ENCODE data around the gene ETV3.
A peak's percentile ranks its signal among the peaks of the same experiment; 100 is the strongest.

The ETV3 gene

DNA sequence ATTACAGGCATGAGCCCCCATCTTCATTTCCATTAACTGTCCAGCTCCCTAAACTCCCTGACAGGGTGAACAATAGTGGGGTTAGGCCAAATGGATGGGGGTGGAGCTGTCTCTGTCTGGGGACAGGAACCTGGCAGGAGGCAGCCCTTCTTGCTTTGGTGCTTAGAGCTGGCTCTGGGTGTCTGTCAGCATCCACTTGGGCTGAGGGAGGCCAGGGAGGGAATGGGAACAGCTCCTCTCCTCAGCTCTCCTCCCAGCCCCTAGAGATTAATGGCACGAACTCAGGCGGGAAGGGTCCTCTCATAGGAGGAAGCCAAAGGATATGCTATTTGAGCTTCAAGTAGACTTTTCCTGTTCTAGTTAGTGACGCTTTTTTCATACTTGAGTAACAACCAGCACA is 27.5 kb downstream of the ETV3 start:
- H3K79me1 ChIP-seq (replicated peaks; ENCODE audit: low read length, poor library complexity, severe bottlenecking), result no peaks in the 10 kb centered on the region
- no peaks in the 10 kb centered on the region for H3K9me3 ChIP-seq (ENCODE audit: control insufficient read depth, low read length)
- no peak overlapping the region for H3K4me3 ChIP-seq (ENCODE audit: insufficient read depth in 1 of 2, low read depth in 1 of 2, low read length in 2 of 2)
- no peak overlapping the region for H2AFZ ChIP-seq (ENCODE audit: low read depth, low read length)
- H2BK12ac ChIP-seq (ENCODE audit: low read length in 2 of 2), result no peak overlapping the region
- no peak overlapping the region for H2BK15ac ChIP-seq (ENCODE audit: low read depth, poor library complexity, severe bottlenecking)
- no peaks in the 10 kb centered on the region for H3K36me3 ChIP-seq (ENCODE audit: control insufficient read depth in 1 of 2, insufficient read depth in 2 of 2, low read depth in 1 of 2, low read length in 2 of 2)
- no peak overlapping the region for H3K14ac ChIP-seq (ENCODE audit: low read length in 2 of 2)
- DNase-seq, result no peak
- H2BK5ac ChIP-seq (ENCODE audit: low read depth, low read length, poor library complexity, severe bottlenecking), result no peak overlapping the region
- peaks cover 12% of the 10 kb centered on the region for H3K4me1 ChIP-seq (ENCODE audit: control insufficient read depth, insufficient read depth, low read depth, low read length)
- H4K91ac ChIP-seq (ENCODE audit: low read length), result no peak overlapping the region
- no peak overlapping the region for H3K4ac ChIP-seq (ENCODE audit: low read depth in 1 of 2, low read length in 2 of 2)
- peaks cover 35 to 47% of the 10 kb centered on the region in 2 experiments for H3K27me3 ChIP-seq (ENCODE audit: control insufficient read depth in 1 of 2, insufficient read depth in 1 of 2, low read length in 2 of 2)
- H4K8ac ChIP-seq (ENCODE audit: low read length), result no peak overlapping the region
- no peak overlapping the region for H3K23ac ChIP-seq (ENCODE audit: low read length in 2 of 2)
- no peak overlapping the region for H3K9ac ChIP-seq (ENCODE audit: low read length)
- no peak overlapping the region for H3K4me2 ChIP-seq (ENCODE audit: low read length, poor library complexity, severe bottlenecking)
- no peak overlapping the region for H3K27ac ChIP-seq (ENCODE audit: low read length, poor library complexity, severe bottlenecking)
- H2BK120ac ChIP-seq (ENCODE audit: low read depth, low read length), result no peak overlapping the region
- H2AK5ac ChIP-seq (ENCODE audit: low read length, severe bottlenecking), result no peak overlapping the region
- H3K18ac ChIP-seq (ENCODE audit: low read depth in 1 of 2, low read length in 2 of 2), result no peak overlapping the region
- 74% methylated on average over 3 of the region's 3 CpGs for WGBS

DNA sequence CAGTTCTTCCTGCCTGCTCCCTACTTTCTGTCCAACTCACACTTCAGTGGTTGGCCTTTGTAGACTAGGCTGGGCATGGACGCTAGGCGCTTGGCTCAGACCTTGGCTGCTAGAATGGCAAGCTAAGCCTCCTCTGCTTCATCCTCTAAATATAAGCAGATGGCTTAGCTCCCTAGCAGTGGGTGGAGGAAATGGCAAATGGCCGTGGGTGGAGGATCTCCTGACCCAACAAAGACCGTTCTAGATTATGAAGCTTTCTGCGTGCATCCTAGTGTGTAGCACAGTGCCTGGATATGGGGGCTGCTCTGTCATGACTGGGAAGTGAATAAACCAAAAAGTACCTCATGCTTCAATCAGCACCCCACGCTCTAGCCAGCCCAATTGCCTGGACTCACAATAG is 28.2 kb downstream of the ETV3 start:
- Histone ChIP-seq H2BK12ac (ENCODE audit: low read length in 2 of 2) (no peak overlapping the region), H3K27ac (ENCODE audit: low read length, poor library complexity, severe bottlenecking) (no peak overlapping the region), H3K14ac (ENCODE audit: low read length in 2 of 2) (no peak overlapping the region), H2BK5ac (ENCODE audit: low read depth, low read length, poor library complexity, severe bottlenecking) (no peak overlapping the region), H4K8ac (ENCODE audit: low read length) (no peak overlapping the region), H3K79me1 (replicated peaks; ENCODE audit: low read length, poor library complexity, severe bottlenecking) (no peaks in the 10 kb centered on the region), H3K4me3 (ENCODE audit: insufficient read depth in 1 of 2, low read depth in 1 of 2, low read length in 2 of 2) (no peak overlapping the region), H3K4me1 (ENCODE audit: control insufficient read depth, insufficient read depth, low read depth, low read length) (peaks cover 15% of the 10 kb centered on the region), H3K36me3 (ENCODE audit: control insufficient read depth in 1 of 2, insufficient read depth in 2 of 2, low read depth in 1 of 2, low read length in 2 of 2) (no peaks in the 10 kb centered on the region), H3K27me3 (ENCODE audit: control insufficient read depth in 1 of 2, insufficient read depth in 1 of 2, low read length in 2 of 2) (peaks cover 35 to 44% of the 10 kb centered on the region in 2 experiments), H3K18ac (ENCODE audit: low read depth in 1 of 2, low read length in 2 of 2) (no peak overlapping the region), H2BK120ac (ENCODE audit: low read depth, low read length) (no peak overlapping the region), H3K9ac (ENCODE audit: low read length) (no peak overlapping the region), H2BK15ac (ENCODE audit: low read depth, poor library complexity, severe bottlenecking) (no peak overlapping the region), H3K23ac (ENCODE audit: low read length in 2 of 2) (peak overlapping the region in 1 of 2 experiments; percentile 51), H2AFZ (ENCODE audit: low read depth, low read length) (no peak overlapping the region), H3K9me3 (ENCODE audit: control insufficient read depth, low read length) (no peaks in the 10 kb centered on the region), H4K91ac (ENCODE audit: low read length) (peak overlapping the region; percentile 7), H2AK5ac (ENCODE audit: low read length, severe bottlenecking) (no peak overlapping the region), H3K4ac (ENCODE audit: low read depth in 1 of 2, low read length in 2 of 2) (no peak overlapping the region), H3K4me2 (ENCODE audit: low read length, poor library complexity, severe bottlenecking) (no peak overlapping the region)
- WGBS, result 94% methylated on average over 4 of the region's 6 CpGs
- DNase-seq, result no peak

DNA sequence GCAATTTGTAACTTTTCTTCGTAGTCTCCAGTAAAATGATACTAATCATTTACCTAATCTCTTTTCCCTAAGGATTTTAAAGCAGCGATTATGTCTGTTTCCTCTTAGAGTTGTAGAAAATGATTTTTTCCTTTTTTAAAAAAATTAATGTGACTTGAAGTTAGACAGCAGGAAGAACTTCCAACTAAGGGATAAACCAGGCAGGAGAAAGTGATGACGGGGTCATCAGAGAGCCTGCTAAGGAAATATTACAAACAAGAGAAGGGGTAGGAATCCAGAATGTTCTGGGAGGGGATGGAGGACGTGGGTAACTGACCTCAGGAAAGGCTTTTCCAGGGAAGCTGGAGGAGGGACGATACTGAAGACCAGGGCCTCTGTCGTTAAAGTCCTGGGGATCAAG is 29.7 kb downstream of the ETV3 start:
- Histone ChIP-seq H3K79me1 (replicated peaks; ENCODE audit: low read length, poor library complexity, severe bottlenecking) (no peaks in the 10 kb centered on the region), H2BK12ac (ENCODE audit: low read length in 2 of 2) (no peak overlapping the region), H3K9ac (ENCODE audit: low read length) (no peak overlapping the region), H3K4me2 (ENCODE audit: low read length, poor library complexity, severe bottlenecking) (no peak overlapping the region), H3K36me3 (ENCODE audit: control insufficient read depth in 1 of 2, insufficient read depth in 2 of 2, low read depth in 1 of 2, low read length in 2 of 2) (no peaks in the 10 kb centered on the region), H3K4ac (ENCODE audit: low read depth in 1 of 2, low read length in 2 of 2) (no peak overlapping the region), H3K23ac (ENCODE audit: low read length in 2 of 2) (no peak overlapping the region), H4K91ac (ENCODE audit: low read length) (no peak overlapping the region), H3K4me1 (ENCODE audit: control insufficient read depth, insufficient read depth, low read depth, low read length) (peaks cover 15% of the 10 kb centered on the region), H2AK5ac (ENCODE audit: low read length, severe bottlenecking) (no peak overlapping the region), H2BK5ac (ENCODE audit: low read depth, low read length, poor library complexity, severe bottlenecking) (no peak overlapping the region), H4K8ac (ENCODE audit: low read length) (no peak overlapping the region), H3K14ac (ENCODE audit: low read length in 2 of 2) (no peak overlapping the region), H3K27me3 (ENCODE audit: control insufficient read depth in 1 of 2, insufficient read depth in 1 of 2, low read length in 2 of 2) (peaks cover 20 to 31% of the 10 kb centered on the region in 2 experiments), H3K4me3 (ENCODE audit: insufficient read depth in 1 of 2, low read depth in 1 of 2, low read length in 2 of 2) (no peak overlapping the region), H3K18ac (ENCODE audit: low read depth in 1 of 2, low read length in 2 of 2) (no peak overlapping the region), H2AFZ (ENCODE audit: low read depth, low read length) (no peak overlapping the region), H2BK15ac (ENCODE audit: low read depth, poor library complexity, severe bottlenecking) (no peak overlapping the region), H3K27ac (ENCODE audit: low read length, poor library complexity, severe bottlenecking) (no peak overlapping the region), H3K9me3 (ENCODE audit: control insufficient read depth, low read length) (no peaks in the 10 kb centered on the region), H2BK120ac (ENCODE audit: low read depth, low read length) (no peak overlapping the region)
- WGBS, result 81% methylated on average over 3 of the region's 6 CpGs
- DNase-seq, result no peak

DNA sequence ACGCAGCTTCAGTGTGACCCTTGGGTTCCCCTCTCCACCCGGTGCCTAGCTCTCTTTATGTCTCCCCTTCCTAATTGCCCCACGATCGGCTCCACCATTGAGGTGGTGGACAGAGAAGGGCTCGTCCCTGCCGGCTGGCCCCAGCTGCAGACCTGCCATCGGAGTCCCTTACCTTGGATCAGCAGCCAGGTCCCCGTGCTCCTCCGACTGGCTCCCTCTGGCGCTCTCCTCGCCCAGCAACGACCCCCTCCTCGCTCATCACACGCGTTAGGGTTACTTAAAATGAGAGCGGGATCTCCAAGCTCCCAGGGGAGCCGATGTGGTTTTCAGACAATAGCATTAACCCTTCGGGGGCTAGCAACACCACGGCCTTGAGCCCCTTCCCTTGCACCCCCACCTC is 30.5 kb downstream of the ETV3 start:
- Histone ChIP-seq H3K27me3 (ENCODE audit: control insufficient read depth in 1 of 2, insufficient read depth in 1 of 2, low read length in 2 of 2) (peaks cover 16 to 24% of the 10 kb centered on the region in 2 experiments), H2BK5ac (ENCODE audit: low read depth, low read length, poor library complexity, severe bottlenecking) (no peak overlapping the region), H3K27ac (ENCODE audit: low read length, poor library complexity, severe bottlenecking) (no peak overlapping the region), H3K4me1 (ENCODE audit: control insufficient read depth, insufficient read depth, low read depth, low read length) (peaks cover 15% of the 10 kb centered on the region), H2BK12ac (ENCODE audit: low read length in 2 of 2) (no peak overlapping the region), H2BK120ac (ENCODE audit: low read depth, low read length) (no peak overlapping the region), H3K14ac (ENCODE audit: low read length in 2 of 2) (no peak overlapping the region), H3K23ac (ENCODE audit: low read length in 2 of 2) (no peak overlapping the region), H3K4ac (ENCODE audit: low read depth in 1 of 2, low read length in 2 of 2) (no peak overlapping the region), H2BK15ac (ENCODE audit: low read depth, poor library complexity, severe bottlenecking) (no peak overlapping the region), H2AFZ (ENCODE audit: low read depth, low read length) (no peak overlapping the region), H4K8ac (ENCODE audit: low read length) (no peak overlapping the region), H3K4me2 (ENCODE audit: low read length, poor library complexity, severe bottlenecking) (no peak overlapping the region), H4K91ac (ENCODE audit: low read length) (no peak overlapping the region), H3K79me1 (replicated peaks; ENCODE audit: low read length, poor library complexity, severe bottlenecking) (no peaks in the 10 kb centered on the region), H3K18ac (ENCODE audit: low read depth in 1 of 2, low read length in 2 of 2) (no peak overlapping the region), H3K9ac (ENCODE audit: low read length) (no peak overlapping the region), H2AK5ac (ENCODE audit: low read length, severe bottlenecking) (no peak overlapping the region), H3K4me3 (ENCODE audit: insufficient read depth in 1 of 2, low read depth in 1 of 2, low read length in 2 of 2) (no peak overlapping the region), H3K36me3 (ENCODE audit: control insufficient read depth in 1 of 2, insufficient read depth in 2 of 2, low read depth in 1 of 2, low read length in 2 of 2) (no peaks in the 10 kb centered on the region), H3K9me3 (ENCODE audit: control insufficient read depth, low read length) (no peaks in the 10 kb centered on the region)
- no peak for DNase-seq
- WGBS, result 55% methylated on average over 19 of the region's 19 CpGs
